ENCODE measurements around the gene RXFP2.

RXFP2 gene

DNA sequence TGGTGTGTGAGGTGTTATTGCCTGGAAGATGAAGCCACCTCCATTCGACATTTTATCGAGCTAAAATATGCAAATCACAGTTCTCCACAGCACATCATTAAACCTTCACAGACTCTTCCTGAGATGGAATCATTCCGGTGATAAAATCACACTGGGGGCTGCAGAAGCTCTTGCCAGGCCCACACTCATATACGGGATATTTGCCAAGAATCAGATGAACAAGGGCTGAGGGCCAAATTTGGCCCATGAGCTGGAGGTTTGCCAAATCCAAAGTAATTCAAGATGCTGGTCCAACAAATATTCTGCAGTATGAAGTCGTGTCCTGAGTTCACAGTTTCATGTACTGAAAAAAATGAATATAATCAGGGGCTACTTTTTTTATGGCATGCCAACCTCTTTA lies 16.7 kb upstream of the RXFP2 start:
- no peak for DNase-seq (ENCODE audit: low read depth)
- TF ChIP-seq, protein P1, sequence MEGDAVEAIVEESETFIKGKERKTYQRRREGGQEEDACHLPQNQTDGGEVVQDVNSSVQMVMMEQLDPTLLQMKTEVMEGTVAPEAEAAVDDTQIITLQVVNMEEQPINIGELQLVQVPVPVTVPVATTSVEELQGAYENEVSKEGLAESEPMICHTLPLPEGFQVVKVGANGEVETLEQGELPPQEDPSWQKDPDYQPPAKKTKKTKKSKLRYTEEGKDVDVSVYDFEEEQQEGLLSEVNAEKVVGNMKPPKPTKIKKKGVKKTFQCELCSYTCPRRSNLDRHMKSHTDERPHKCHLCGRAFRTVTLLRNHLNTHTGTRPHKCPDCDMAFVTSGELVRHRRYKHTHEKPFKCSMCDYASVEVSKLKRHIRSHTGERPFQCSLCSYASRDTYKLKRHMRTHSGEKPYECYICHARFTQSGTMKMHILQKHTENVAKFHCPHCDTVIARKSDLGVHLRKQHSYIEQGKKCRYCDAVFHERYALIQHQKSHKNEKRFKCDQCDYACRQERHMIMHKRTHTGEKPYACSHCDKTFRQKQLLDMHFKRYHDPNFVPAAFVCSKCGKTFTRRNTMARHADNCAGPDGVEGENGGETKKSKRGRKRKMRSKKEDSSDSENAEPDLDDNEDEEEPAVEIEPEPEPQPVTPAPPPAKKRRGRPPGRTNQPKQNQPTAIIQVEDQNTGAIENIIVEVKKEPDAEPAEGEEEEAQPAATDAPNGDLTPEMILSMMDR (conservative IDR thresholded peaks at IDR 0.05; ENCODE audit: low read length): no peak

DNA sequence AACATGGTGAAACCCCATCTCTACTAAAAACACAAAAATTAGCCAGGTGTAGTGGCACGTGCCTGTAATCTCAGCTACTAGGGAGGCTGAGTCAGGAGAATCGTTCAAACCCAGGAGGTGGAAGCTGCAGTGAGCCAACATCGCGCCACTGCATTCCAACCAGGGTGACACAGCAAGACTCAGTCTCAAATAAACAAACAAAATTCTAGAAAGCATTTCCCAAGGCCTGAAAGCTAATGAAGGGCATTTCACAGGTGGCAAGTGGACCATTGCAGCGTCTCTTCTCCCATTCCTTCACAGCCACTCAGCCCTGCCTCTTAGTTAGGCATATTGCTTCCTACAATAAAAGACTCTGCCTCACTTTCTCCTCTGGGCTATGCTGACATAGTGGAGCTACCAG lies 13.5 kb upstream of the RXFP2 start:
- DNase-seq (ENCODE audit: low read depth): no peak
- no peak overlapping the region for H3K4me3 ChIP-seq (ENCODE audit: low read length)
- TF ChIP-seq, protein P1 (conservative IDR thresholded peaks at IDR 0.05; ENCODE audit: low read length): no peak

More for the DNA sequence above, 16.7 kb upstream of the RXFP2 start:
- H3K4me3 ChIP-seq (ENCODE audit: low read length): no peak overlapping the region

DNA sequence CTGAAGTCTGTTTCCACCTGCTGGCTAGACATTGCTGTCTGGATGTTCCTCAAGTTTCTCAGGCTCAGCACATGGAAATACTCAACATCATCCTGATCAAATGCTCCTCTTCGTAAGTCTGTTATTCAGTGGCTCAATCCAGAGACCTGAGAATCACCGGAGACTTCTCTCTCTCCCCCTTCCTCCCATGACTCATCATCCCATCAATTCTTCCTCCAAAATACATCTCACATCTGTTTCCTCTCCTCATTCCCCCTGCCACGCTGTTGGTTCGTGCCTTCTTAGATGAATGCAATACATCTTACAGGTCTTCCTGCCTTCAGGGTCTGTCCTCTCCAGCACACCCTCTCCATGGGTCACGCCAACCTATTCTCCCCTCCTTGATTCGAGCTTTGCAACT lies 7.4 kb upstream of the RXFP2 start:
- DNase-seq (ENCODE audit: low read depth): no peak
- no peak overlapping the region for H3K4me3 ChIP-seq (ENCODE audit: low read length)
- TF ChIP-seq, protein P1 (conservative IDR thresholded peaks at IDR 0.05; ENCODE audit: low read length): no peak; the same call in 1 of the 2 replicates

DNA sequence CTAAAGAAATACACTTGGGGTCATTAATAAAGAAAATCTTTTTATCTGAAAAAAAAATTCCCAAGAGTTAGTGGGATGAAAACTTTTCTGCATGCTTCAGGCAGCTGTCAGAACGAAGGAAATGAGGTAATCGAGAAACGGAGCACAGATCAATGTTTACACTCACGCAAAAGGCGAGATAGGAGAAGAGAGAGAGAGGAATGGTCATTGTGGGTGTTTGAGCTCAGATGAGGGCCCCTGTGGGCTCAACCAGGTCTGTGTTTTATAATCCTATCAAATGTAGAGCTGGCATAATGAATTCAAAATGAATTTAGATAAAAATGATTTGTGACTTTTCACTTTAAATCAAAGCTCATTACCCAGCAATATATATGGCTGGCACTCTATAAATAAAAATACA lies 6.3 kb upstream of the RXFP2 start:
- DNase-seq (ENCODE audit: low read depth): no peak
- TF ChIP-seq, protein P1 (conservative IDR thresholded peaks at IDR 0.05; ENCODE audit: low read length): no peak
- peak overlapping the region; percentile 37 for H3K4me3 ChIP-seq (ENCODE audit: low read length)

DNA sequence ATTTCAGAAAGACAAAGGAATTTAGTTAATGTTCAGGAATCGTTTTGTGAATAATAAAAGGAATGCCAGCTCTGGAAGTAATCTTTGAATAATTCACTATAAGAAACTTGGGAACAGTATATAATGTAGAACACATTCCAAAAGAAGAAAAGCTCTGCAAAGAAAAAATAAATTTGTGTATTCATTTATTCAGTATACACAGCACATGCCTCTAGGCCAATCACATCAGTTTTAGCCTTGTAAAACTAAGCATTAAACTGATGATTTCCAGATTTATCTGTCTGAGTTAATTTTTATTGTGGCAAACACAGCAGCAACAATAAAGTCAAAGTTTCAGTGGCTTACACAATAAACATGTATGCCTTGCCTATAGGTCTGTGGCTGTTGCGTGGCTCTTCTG lies 5.7 kb upstream of the RXFP2 start:
- DNase-seq (ENCODE audit: low read depth): no peak
- TF ChIP-seq, protein P1 (conservative IDR thresholded peaks at IDR 0.05; ENCODE audit: low read length): no peak
- H3K4me3 ChIP-seq (ENCODE audit: low read length): no peak overlapping the region

DNA sequence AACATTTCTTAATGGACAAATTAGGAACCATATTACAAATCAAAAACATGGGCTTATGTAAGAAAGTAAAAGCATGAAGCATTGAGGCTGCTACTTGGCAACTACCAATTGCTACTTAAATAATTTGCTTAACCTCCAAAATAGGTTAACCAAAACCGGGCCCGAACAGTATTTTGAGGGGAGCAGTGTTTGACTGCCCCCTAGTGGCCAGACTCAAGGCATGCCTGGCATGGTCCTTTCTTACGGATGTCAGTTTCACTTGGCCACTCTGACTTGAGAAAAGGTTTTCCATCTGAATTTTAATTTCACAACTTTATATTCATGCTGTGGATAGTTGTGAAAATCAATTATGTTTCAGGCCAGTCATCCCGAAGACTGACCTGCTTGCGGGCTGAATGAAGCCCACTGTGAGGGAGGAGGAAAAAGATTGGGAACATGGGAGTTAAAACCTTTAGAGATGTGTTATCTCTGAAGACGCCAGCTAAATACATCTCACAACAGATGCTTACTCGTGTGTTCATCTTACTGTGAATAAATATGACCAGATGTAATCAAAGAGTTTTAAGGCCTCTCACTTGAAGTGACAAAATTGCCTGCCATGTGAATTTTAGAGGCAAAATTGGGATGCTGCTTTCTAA lies 2.9 kb downstream of the RXFP2 start:
- no peak overlapping the region for H3K4me3 ChIP-seq (ENCODE audit: low read length)
- peak; percentile 80 for DNase-seq (ENCODE audit: low read depth)
- TF ChIP-seq, protein P1 (conservative IDR thresholded peaks at IDR 0.05; ENCODE audit: low read length): peak; percentile 99

DNA sequence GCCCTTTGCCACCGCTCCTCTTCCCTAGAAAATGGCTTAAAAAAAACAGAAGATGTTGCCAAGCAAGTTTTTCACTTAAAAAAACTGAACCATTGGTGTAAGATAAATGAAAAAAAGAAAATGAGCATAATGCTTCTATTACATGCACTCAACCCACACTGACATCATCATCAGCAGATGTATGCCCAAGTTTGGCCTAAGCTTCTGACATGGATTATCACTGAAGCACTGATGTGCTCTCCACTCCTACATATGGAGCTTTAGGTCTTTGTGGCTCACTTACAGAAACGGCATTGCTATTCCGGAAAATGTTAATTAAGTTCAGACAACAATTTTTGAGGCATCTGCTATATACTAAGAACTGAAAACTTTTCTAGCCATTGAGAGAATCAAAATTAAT lies 8.0 kb downstream of the RXFP2 start:
- TF ChIP-seq, protein P1 (conservative IDR thresholded peaks at IDR 0.05; ENCODE audit: low read length): no peak
- DNase-seq (ENCODE audit: low read depth): no peak
- no peak overlapping the region for H3K4me3 ChIP-seq (ENCODE audit: low read length)

All from AG10803 (cell line).